Neural progenitor cell (in vitro differentiated cells): Measurements from ENCODE around the gene HYDIN. TPM values are rescaled to one million over a fixed set of nuclear protein-coding genes. Genes with fewer than 3 reads are reported as not detected.

Experiments
- DNase-seq: peaks from one replicate; pipeline ENCODE4 v3.0.0-alpha.2; 2016; ENCODE audit warnings: low spot score
- H2AFZ ChIP-seq: fragments of 200-600 bp; sonication (generic); replicated peaks from 2 replicates; pipeline ENCODE4 v1.6.1; 2016; ENCODE audit warnings: antibody characterized with exemption
- H3F3A ChIP-seq: fragments of 200-600 bp; sonication (generic); 2 replicates; pipeline ENCODE4 v1.6.1; 2016; ENCODE audit warnings: antibody characterized with exemption, low read depth
- H3K27ac ChIP-seq: fragments of 200-600 bp; sonication (generic); 2 replicates; pipeline ENCODE4 v1.5.1; 2016; ENCODE audit warnings: mild to moderate bottlenecking
- H3K27me3 ChIP-seq: fragments of 200-600 bp; sonication (generic); 2 replicates; pipeline ENCODE4 v1.6.1; 2016; ENCODE audit warnings: mild to moderate bottlenecking, moderate library complexity
- H3K36me3 ChIP-seq: fragments of 200-600 bp; sonication (generic); 2 replicates; pipeline ENCODE4 v1.5.1; 2016
- H3K4me1 ChIP-seq: fragments of 200-600 bp; sonication (generic); 2 replicates; pipeline ENCODE4 v1.6.1; 2016; ENCODE audit warnings: mixed run types
- H3K4me2 ChIP-seq: fragments of 200-600 bp; sonication (generic); 2 replicates; pipeline ENCODE4 v1.6.1; 2016
- H3K4me3 ChIP-seq: fragments of 200-600 bp; sonication (generic); 2 replicates; pipeline ENCODE4 v1.5.1; 2016
- H3K79me2 ChIP-seq: fragments of 200-600 bp; sonication (generic); 2 replicates; pipeline ENCODE4 v1.6.1; 2016; ENCODE audit warnings: low read depth
- H3K9ac ChIP-seq: fragments of 200-600 bp; sonication (generic); 2 replicates; pipeline ENCODE4 v1.6.1; 2016
- H3K9me3 ChIP-seq: fragments of 200-600 bp; sonication (generic); 2 replicates; pipeline ENCODE4 v1.5.1; 2016; ENCODE audit warnings: low read depth
- H4K20me1 ChIP-seq: fragments of 200-600 bp; sonication (generic); 2 replicates; pipeline ENCODE4 v1.6.1; 2016; ENCODE audit warnings: low read depth
- H3K27ac Mint-ChIP-seq: 3 replicates; pipeline ENCODE4 v1.8.0; 2021; ENCODE audit warnings: mixed read lengths
- H3K27me3 Mint-ChIP-seq: 2 replicates; pipeline ENCODE4 v1.8.0; 2022; ENCODE audit warnings: low read depth, mild to moderate bottlenecking, inconsistent platforms, moderate library complexity, mixed read lengths; ENCODE audit not compliant: insufficient read depth
- H3K36me3 Mint-ChIP-seq: 3 replicates; pipeline ENCODE4 v1.8.0; 2021; ENCODE audit warnings: mixed read lengths
- H3K4me1 Mint-ChIP-seq: 3 replicates; pipeline ENCODE4 v1.8.0; 2021; ENCODE audit warnings: mixed read lengths
- H3K4me3 Mint-ChIP-seq: 3 replicates; pipeline ENCODE4 v1.8.0; 2021; ENCODE audit warnings: mild to moderate bottlenecking, moderate library complexity, mixed read lengths
- H3K9me3 Mint-ChIP-seq: 3 replicates; pipeline ENCODE4 v1.8.0; 2020; ENCODE audit warnings: mixed read lengths
- EZH2 ChIP-seq: fragments of 200-600 bp; sonication (generic); IDR thresholded peaks from 2 replicates; pipeline ENCODE4 v1.6.1; 2017; ENCODE audit warnings: antibody characterized with exemption, mild to moderate bottlenecking, moderate library complexity
- EZH2phosphoT487 ChIP-seq: fragments of 200-600 bp; sonication (generic); IDR thresholded peaks from 2 replicates; pipeline ENCODE4 v1.6.1; 2017; ENCODE audit warnings: antibody characterized with exemption
- total RNA-seq: library from RNA; depleted of rRNA; stranded (reverse); fragments of >200 nt; gene quantifications from 2 replicates; pipeline ENCODE4 v1.2.3, GENCODE V29; 2015; ENCODE audit warnings: low replicate concordance
- TF ChIP-seq, protein P1 (sequence below): fragments of 200-600 bp; sonication (generic); IDR thresholded peaks from 2 replicates; pipeline ENCODE4 v1.5.1; 2017; ENCODE audit warnings: antibody characterized with exemption, mild to moderate bottlenecking

HYDIN gene
- total RNA-seq, 1 donor from 2014 or later = 4.0 TPM

DNA sequence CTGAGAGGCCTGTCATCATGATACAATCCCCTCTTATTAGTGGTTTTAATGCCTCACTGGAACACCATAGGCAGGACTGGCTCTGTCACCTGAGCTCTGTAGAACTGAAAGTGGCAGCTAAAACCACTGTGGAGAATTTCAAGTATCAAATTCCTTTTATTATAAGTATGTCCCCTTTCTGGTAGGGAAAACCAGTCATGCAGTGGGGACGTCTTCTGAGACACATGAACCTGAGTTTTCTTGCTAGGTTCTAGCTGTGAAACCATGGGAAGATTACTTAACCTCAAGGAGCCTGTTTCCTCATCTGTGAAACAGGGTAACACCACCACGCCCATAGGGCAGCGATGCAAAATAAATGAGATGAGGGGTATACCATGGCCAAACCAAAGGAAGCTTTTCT, 434.2 kb downstream of the HYDIN start:
- H3K27ac Mint-ChIP-seq = no peak overlapping the region
- Histone ChIP-seq H3F3A (no peaks in the 10 kb centered on the region), H3K27me3 (no peaks in the 10 kb centered on the region), H3K4me1 (peaks cover 6% of the 10 kb centered on the region), H3K9me3 (no peaks in the 10 kb centered on the region), H3K4me3 (no peak overlapping the region), H2AFZ (no peak overlapping the region), H3K27ac (no peak overlapping the region), H3K4me2 (no peak overlapping the region), H3K36me3 (no peaks in the 10 kb centered on the region), H4K20me1 (peaks cover 24% of the 10 kb centered on the region), H3K79me2 (peaks cover 91% of the 10 kb centered on the region), H3K9ac (no peak overlapping the region)
- H3K4me3 Mint-ChIP-seq = no peak overlapping the region
- H3K27me3 Mint-ChIP-seq = peaks cover 2% of the 10 kb centered on the region
- H3K36me3 Mint-ChIP-seq = no peaks in the 10 kb centered on the region
- H3K4me1 Mint-ChIP-seq = peaks cover 16% of the 10 kb centered on the region
- TF ChIP-seq EZH2phosphoT487 = no peak
- TF ChIP-seq, protein P1, sequence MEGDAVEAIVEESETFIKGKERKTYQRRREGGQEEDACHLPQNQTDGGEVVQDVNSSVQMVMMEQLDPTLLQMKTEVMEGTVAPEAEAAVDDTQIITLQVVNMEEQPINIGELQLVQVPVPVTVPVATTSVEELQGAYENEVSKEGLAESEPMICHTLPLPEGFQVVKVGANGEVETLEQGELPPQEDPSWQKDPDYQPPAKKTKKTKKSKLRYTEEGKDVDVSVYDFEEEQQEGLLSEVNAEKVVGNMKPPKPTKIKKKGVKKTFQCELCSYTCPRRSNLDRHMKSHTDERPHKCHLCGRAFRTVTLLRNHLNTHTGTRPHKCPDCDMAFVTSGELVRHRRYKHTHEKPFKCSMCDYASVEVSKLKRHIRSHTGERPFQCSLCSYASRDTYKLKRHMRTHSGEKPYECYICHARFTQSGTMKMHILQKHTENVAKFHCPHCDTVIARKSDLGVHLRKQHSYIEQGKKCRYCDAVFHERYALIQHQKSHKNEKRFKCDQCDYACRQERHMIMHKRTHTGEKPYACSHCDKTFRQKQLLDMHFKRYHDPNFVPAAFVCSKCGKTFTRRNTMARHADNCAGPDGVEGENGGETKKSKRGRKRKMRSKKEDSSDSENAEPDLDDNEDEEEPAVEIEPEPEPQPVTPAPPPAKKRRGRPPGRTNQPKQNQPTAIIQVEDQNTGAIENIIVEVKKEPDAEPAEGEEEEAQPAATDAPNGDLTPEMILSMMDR = no peak
- TF ChIP-seq EZH2 = no peak
- H3K9me3 Mint-ChIP-seq = no peaks in the 10 kb centered on the region
- DNase-seq = no peak

DNA sequence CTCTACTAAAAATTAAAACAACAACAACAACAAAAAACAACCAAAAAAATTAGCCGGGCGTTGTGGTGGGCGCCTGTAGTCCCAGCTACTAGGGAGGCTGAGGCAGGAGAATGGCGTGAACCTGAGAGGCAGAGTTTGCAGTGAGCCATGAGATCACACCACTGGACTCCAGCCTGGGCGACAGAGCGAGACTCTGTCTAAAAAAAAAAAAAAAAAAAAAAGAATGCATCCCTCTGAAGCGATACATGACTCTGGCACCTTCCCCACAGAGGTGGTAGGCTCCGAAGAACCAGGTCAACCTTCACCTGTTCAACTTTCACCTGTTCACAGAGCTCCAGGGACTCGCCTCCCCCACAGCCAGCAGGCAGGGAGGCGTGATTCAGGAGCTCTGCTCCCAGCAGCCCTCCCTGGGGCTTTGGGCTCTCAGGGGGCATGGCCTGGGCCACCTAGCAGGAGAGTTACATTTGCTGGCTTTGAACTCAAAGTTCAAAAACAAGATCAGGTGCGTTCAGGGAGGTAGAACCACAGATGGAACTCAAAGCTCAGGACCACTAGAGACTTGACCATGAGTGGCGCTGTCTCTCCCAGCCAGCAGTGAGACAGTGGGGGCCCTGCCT, 435.1 kb downstream of the HYDIN start:
- H3K9me3 ChIP-seq = no peaks in the 10 kb centered on the region
- Mint-ChIP-seq H3K36me3 (no peaks in the 10 kb centered on the region), H3K27me3 (peaks cover 5% of the 10 kb centered on the region), H3K9me3 (no peaks in the 10 kb centered on the region), H3K27ac (no peak overlapping the region), H3K4me3 (no peak overlapping the region), H3K4me1 (peaks cover 23% of the 10 kb centered on the region)
- H3K27me3 ChIP-seq = no peaks in the 10 kb centered on the region
- H3K4me2 ChIP-seq = no peak overlapping the region
- no peak overlapping the region for H3K9ac ChIP-seq
- peaks cover 91% of the 10 kb centered on the region for H3K79me2 ChIP-seq
- peaks cover 15% of the 10 kb centered on the region for H3K4me1 ChIP-seq
- H3K27ac ChIP-seq = no peak overlapping the region
- peaks cover 4% of the 10 kb centered on the region for H3F3A ChIP-seq
- H2AFZ ChIP-seq = no peak overlapping the region
- TF ChIP-seq, protein P1 = no peak
- no peak for TF ChIP-seq EZH2
- TF ChIP-seq EZH2phosphoT487 = no peak
- H3K36me3 ChIP-seq = no peaks in the 10 kb centered on the region
- no peak overlapping the region for H3K4me3 ChIP-seq
- H4K20me1 ChIP-seq = peaks cover 33% of the 10 kb centered on the region
- no peak for DNase-seq

DNA sequence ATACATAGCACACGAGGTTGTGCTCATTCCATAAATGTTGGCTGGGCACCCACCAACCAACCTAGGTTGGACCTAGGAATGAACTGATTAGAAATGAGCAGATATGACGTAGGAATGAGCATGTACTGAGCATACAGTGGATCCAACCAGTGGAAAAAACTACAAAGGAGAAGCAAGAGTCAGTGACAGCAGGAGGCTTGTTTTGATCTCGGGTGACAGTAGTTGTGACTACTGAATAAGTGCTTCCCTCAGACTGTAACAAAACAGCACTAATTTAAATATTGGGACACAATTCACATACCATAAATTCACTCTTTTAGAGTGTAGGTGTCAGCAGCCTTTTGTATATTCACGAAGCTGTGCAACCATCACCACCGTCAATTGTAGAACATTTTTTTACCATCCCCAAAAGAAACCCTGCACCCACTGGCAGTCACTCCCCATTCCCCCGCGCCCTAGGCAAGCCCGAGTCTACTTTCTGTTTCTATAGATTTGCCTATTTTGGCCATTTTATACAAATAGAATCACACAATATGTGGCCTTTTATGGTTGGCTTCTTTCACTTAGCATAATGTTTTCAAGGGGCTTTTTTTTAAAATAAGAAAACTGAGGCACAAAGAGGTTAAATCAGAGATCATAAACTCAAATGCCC, 436.5 kb downstream of the HYDIN start:
- Histone ChIP-seq H3K9me3 (no peaks in the 10 kb centered on the region), H3K79me2 (peaks cover 81% of the 10 kb centered on the region), H3K36me3 (no peaks in the 10 kb centered on the region), H3K27me3 (no peaks in the 10 kb centered on the region), H2AFZ (no peak overlapping the region), H3K4me2 (no peak overlapping the region), H3K4me3 (no peak overlapping the region), H3K27ac (no peak overlapping the region), H3F3A (peaks cover 4% of the 10 kb centered on the region), H3K9ac (no peak overlapping the region), H3K4me1 (peaks cover 11% of the 10 kb centered on the region), H4K20me1 (peaks cover 47% of the 10 kb centered on the region)
- Mint-ChIP-seq H3K4me1 (peaks cover 20% of the 10 kb centered on the region), H3K36me3 (no peaks in the 10 kb centered on the region), H3K4me3 (no peak overlapping the region), H3K27me3 (peaks cover 7% of the 10 kb centered on the region), H3K9me3 (no peaks in the 10 kb centered on the region), H3K27ac (peak overlapping the region; percentile 13)
- TF ChIP-seq EZH2 = no peak
- no peak for TF ChIP-seq EZH2phosphoT487
- TF ChIP-seq, protein P1 = no peak
- no peak for DNase-seq
